Nephron progenitor cell (in vitro differentiated cells): ENCODE results near the gene SCYGR1.
"Not testable (repeated sequence)": the region's sequence is repeated elsewhere in the genome, so short reads cannot be mapped to it uniquely, and the experiment has no call there.

Experiments used
- DNase-seq: peaks from one replicate; pipeline ENCODE4 v3.0.0; 2021
- H3K27ac Mint-ChIP-seq: 2 replicates; pipeline ENCODE4 v1.8.0; 2021; ENCODE audit warnings: mild to moderate bottlenecking, moderate library complexity, mixed read lengths
- H3K27me3 Mint-ChIP-seq: 2 replicates; pipeline ENCODE4 v1.8.0; 2021; ENCODE audit warnings: mild to moderate bottlenecking, low read depth, mixed read lengths; ENCODE audit not compliant: poor library complexity
- H3K36me3 Mint-ChIP-seq: 2 replicates; pipeline ENCODE4 v1.8.0; 2021; ENCODE audit warnings: low read depth, mixed read lengths
- H3K4me1 Mint-ChIP-seq: 2 replicates; pipeline ENCODE4 v1.8.0; 2021; ENCODE audit warnings: mixed read lengths
- H3K4me3 Mint-ChIP-seq: 2 replicates; pipeline ENCODE4 v1.8.0; 2021; ENCODE audit warnings: mild to moderate bottlenecking, moderate library complexity, mixed read lengths
- H3K9me3 Mint-ChIP-seq: 2 replicates; pipeline ENCODE4 v1.8.0; 2021; ENCODE audit warnings: mild to moderate bottlenecking, moderate library complexity, mixed read lengths
- TF ChIP-seq, protein P1 (sequence below): fragments of 200-600 bp; sonication (generic); IDR thresholded peaks from 2 replicates; pipeline ENCODE4 v1.5.0; 2021; ENCODE audit warnings: antibody characterized with exemption

SCYGR1 gene

DNA sequence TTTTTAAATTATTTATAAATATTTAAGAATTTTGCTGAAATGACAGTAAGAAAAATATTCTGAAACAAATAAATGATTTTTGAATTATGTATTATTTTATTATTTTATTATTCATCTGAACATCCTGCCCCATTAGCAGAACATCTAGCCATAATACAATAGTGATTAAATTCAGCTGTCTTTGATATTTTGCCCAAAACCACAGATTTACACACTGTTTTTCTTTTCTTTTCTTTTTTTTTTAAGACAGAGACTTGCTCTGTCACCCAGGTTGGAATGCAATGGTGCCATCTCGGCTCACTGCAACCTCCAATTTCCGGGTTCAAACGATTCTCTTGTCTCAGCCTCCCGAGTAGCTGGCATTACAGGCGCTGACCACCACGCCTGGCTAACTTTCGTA, 1.9 kb upstream of the SCYGR1 start:
- DNase-seq: no peak
- H3K4me3 Mint-ChIP-seq: no peak overlapping the region
- H3K27me3 Mint-ChIP-seq: peaks cover 15% of the 10 kb centered on the region
- no peaks in the 10 kb centered on the region for H3K9me3 Mint-ChIP-seq
- peaks cover 5% of the 10 kb centered on the region for H3K4me1 Mint-ChIP-seq
- H3K36me3 Mint-ChIP-seq: no peaks in the 10 kb centered on the region
- TF ChIP-seq, protein P1, sequence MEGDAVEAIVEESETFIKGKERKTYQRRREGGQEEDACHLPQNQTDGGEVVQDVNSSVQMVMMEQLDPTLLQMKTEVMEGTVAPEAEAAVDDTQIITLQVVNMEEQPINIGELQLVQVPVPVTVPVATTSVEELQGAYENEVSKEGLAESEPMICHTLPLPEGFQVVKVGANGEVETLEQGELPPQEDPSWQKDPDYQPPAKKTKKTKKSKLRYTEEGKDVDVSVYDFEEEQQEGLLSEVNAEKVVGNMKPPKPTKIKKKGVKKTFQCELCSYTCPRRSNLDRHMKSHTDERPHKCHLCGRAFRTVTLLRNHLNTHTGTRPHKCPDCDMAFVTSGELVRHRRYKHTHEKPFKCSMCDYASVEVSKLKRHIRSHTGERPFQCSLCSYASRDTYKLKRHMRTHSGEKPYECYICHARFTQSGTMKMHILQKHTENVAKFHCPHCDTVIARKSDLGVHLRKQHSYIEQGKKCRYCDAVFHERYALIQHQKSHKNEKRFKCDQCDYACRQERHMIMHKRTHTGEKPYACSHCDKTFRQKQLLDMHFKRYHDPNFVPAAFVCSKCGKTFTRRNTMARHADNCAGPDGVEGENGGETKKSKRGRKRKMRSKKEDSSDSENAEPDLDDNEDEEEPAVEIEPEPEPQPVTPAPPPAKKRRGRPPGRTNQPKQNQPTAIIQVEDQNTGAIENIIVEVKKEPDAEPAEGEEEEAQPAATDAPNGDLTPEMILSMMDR: no peak
- no peak overlapping the region for H3K27ac Mint-ChIP-seq

DNA sequence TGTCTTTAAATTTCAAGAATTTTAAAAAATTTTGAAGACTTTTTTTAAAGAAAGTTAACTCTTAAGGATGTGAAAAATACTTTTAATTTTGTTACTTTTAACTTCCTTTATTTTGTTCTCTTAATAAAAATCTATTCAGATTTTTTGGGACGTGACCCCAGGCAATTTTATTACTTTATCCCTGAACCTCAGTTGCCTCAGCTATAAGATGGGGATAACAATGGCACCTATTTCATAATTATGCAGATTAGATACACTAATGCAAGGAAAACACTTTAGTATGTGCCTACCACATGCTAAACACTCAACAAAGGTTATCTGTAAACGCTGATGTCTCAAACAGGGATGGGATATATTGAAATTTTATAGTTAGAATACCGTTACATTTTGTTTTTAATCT, 1.5 kb upstream of the SCYGR1 start:
- Mint-ChIP-seq H3K4me1 (peaks cover 5% of the 10 kb centered on the region), H3K4me3 (no peak overlapping the region), H3K27ac (no peak overlapping the region), H3K27me3 (peaks cover 15% of the 10 kb centered on the region), H3K9me3 (no peaks in the 10 kb centered on the region), H3K36me3 (no peaks in the 10 kb centered on the region)
- DNase-seq: no peak
- TF ChIP-seq, protein P1: no peak

DNA sequence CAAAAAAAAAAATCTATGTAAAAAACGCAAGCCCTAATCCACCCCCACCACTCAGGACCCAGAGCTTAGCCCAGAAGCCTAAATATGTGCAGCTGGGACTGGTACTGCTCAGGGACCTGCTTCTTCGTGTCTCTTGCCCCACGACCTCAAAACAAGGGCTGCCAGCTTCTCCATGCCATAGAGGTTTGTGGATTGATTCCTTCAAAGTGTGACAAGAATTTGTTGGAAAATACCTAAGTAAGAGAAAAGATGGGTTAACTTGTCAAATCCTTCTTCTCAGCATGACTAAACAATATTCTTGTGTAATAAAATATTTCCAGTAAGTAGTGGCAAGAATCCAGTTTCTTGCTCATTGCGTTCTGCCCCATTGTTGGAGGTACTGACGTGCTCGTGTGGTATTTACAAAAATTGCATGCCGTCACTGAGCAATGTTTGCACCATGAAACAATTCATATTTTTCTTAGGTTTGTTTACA, 825 bp upstream of the SCYGR1 start:
- Mint-ChIP-seq H3K27ac (no peak overlapping the region), H3K4me1 (peaks cover 5% of the 10 kb centered on the region), H3K4me3 (no peak overlapping the region), H3K27me3 (peaks cover 19% of the 10 kb centered on the region), H3K36me3 (no peaks in the 10 kb centered on the region), H3K9me3 (no peaks in the 10 kb centered on the region)
- TF ChIP-seq, protein P1: no peak
- no peak for DNase-seq

DNA sequence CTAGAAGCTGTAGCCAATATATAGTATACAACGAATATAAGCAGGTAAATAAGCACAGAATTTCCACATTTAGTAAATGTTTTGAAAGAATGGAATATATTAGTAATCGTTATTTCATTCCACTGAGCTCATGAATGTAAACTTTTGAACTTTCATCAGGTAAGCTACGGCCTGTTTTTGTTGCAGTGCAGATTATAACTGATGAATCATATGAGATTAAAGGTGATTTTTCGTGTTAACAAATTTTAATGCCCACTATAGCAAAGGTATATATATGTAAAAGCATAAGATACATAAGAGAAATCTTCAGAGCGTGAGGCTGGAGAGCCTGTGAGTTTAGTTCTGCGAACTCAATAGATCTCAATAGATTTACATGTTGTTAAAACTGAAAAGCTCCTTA, 1.1 kb downstream of the SCYGR1 start:
- Mint-ChIP-seq H3K9me3 (no peaks in the 10 kb centered on the region), H3K4me3 (no peak overlapping the region), H3K27me3 (peaks cover 22% of the 10 kb centered on the region), H3K27ac (no peak overlapping the region), H3K4me1 (peaks cover 5% of the 10 kb centered on the region), H3K36me3 (no peaks in the 10 kb centered on the region)
- no peak for DNase-seq
- TF ChIP-seq, protein P1: no peak

DNA sequence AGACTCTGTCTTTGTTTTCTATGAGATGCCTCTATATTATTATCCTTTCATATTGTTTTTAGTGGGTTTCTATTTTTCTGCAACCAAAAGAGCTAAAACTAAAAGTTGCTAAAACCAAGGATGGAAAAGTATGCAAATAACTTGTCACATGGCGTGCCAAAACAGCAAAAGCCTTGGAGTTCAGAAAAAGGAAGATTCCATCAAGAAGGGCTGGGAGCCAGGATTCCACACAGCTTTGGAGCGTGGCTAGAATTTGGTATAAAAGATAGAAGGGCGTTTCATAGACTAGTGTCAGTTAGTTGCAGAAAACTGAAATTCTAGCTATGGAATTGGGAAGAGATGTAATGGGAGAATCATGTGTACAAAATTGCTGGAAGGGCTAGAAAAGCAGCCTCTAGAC, 4.1 kb downstream of the SCYGR1 start:
- Mint-ChIP-seq H3K9me3 (no peaks in the 10 kb centered on the region), H3K4me1 (no peaks in the 10 kb centered on the region), H3K27ac (no peak overlapping the region), H3K27me3 (peaks cover 24% of the 10 kb centered on the region), H3K36me3 (no peaks in the 10 kb centered on the region), H3K4me3 (no peak overlapping the region)
- DNase-seq: no peak
- TF ChIP-seq, protein P1: no peak

DNA sequence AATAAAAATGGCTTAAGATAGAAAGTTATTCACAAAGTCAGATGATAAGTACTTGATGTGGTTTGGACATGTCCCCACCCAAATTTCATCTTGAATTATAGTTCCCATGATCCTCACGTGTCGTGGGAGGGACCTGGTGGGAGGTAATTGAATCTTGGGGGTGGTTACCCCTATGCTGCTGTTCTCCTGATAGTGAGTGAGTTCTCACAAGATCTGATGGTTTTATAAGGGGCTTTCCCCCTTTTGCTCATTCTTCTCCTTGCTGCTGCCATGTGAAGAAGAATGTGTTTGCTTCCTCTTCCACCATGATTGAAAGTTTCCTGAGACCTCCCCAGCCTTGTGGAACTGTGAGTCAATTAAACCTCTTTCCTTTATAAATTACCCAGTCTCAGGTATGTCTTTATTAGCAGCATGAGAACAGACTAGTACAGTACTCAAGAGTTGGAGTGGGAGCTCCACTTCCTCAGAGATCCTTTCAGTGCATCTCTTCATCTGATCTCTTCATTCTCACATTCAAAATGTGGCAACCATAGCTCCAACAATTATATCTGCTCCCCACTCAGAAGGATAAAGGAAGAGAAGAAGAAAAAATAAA, 5.4 kb downstream of the SCYGR1 start:
- not testable (repeated sequence) for H3K9me3 Mint-ChIP-seq, H3K27ac Mint-ChIP-seq, H3K4me3 Mint-ChIP-seq, H3K4me1 Mint-ChIP-seq, H3K36me3 Mint-ChIP-seq, DNase-seq
- H3K27me3 Mint-ChIP-seq: peaks cover 27% of the 10 kb centered on the region
